ENCODE results near the gene CCDC197. TPM values are rescaled to one million over a fixed set of nuclear protein-coding genes. Genes with fewer than 3 reads are reported as not detected.
A peak's percentile ranks its signal among the peaks of the same experiment; 100 is the strongest.

CCDC197 gene
- total and polyA plus RNA-seq, 2 of the 4 experiments (the other 2 are of a cell fraction), result not detected

DNA sequence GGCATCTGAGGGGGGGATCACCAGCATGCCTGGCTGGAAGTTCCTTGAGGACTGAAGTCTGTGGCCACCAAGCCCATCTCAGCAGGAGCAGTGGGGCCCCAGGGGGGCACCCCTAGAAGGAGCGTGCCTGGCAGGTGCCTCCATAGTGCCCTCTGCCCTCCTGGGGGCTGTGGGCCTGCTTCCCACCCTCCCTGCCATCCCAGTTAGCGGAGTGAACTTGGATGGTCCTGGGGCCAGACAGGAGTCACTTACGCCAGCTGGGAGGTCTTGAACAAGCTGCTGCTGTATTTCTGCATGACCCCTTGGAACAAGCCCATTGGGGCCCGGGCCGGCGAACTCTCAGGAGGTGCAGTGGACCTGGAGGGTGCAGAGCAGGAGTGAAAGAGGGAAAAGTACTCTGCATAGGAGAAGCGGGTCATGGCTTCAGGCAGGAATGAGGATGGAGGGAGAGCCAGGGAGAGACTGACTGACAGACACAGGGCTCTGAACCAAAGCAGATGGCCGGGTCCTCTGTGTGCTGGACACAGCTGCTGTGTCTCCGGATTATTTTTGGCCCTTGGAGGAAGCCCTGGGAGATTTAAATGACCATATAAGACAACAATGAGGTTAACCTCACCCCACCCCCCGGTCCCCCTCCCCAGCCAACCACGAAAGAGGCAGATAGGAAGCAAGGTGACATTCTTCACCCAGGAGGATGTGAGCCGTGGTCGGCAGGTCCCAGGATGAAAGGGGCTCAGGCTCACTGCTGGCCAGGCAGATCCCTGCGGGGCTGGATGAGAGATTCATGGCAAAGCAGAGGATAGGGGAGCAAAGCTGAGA is 40.4 kb upstream of the CCDC197 start:
- Histone ChIP-seq H3K9me1 (ENCODE audit: insufficient read depth, low read length) (peaks cover 15% of the 10 kb centered on the region), H3K9me3 (ENCODE audit: control insufficient read depth, insufficient read depth, low read length) (no peaks in the 10 kb centered on the region), H3K14ac (replicated peaks; ENCODE audit: low read depth, low read length) (no peak overlapping the region), H4K91ac (ENCODE audit: insufficient read depth, low read depth, low read length) (peak overlapping the region; percentile 20; the same call in 1 of the 2 replicates), H2BK120ac (ENCODE audit: low read depth, low read length) (peak overlapping the region; percentile 2; the same call in 1 of the 2 replicates), H4K20me1 (ENCODE audit: insufficient read depth, low read length) (no peaks in the 10 kb centered on the region), H2BK15ac (ENCODE audit: low read depth, low read length) (no peak overlapping the region), H3K23ac (ENCODE audit: low read depth, low read length) (no peak overlapping the region), H3K56ac (ENCODE audit: extremely low read depth, insufficient read depth, low read length) (no peak overlapping the region), H3K4me2 (ENCODE audit: low read depth, low read length) (no peak overlapping the region), H2AK5ac (ENCODE audit: low read depth, low read length) (no peak overlapping the region; the same call in 1 of the 2 replicates), H2BK5ac (ENCODE audit: low read depth, low read length, poor library complexity, severe bottlenecking) (no peak overlapping the region), H3K4me3 (ENCODE audit: insufficient read depth, low read depth, low read length) (no peak overlapping the region), H3K18ac (ENCODE audit: low read depth, low read length) (no peak overlapping the region), H4K8ac (ENCODE audit: low read depth in 2 of 2, low read length in 2 of 2) (no peak overlapping the region), H3K9ac (ENCODE audit: low read depth, low read length) (no peak overlapping the region), H3K27me3 (ENCODE audit: control insufficient read depth, insufficient read depth, low read length) (peaks cover 2% of the 10 kb centered on the region; the same call in 1 of the 2 replicates), H2AK9ac (replicated peaks; ENCODE audit: low read depth, low read length, poor library complexity) (peak overlapping the region; percentile 57), H3K79me1 (ENCODE audit: low read depth in 1 of 2, low read length in 2 of 2) (no peaks in the 10 kb centered on the region), H2BK20ac (ENCODE audit: low read depth, low read length) (no peak overlapping the region), H3K36me3 (ENCODE audit: control insufficient read depth, insufficient read depth, low read length) (no peaks in the 10 kb centered on the region), H3K4ac (ENCODE audit: low read depth, low read length) (0 out of 2 replicates have a peak overlapping the region, but pooled peaks have one; percentile 63), H2AFZ (replicated peaks; ENCODE audit: low read length, poor library complexity) (no peak overlapping the region), H3K4me1 (ENCODE audit: control insufficient read depth, insufficient read depth, low read length) (peaks cover 13% of the 10 kb centered on the region), H4K5ac (ENCODE audit: low read depth, low read length) (no peak overlapping the region), H3K27ac (ENCODE audit: insufficient read depth, low read length) (no peak overlapping the region)
- DNase-seq (no peak), ATAC-seq (ENCODE audit: low read depth) (no peak)
- WGBS, 2 experiments (ENCODE audit: extremely low coverage in 2 of 2, insufficient read length in 1 of 2), result 80% methylated on average over 3 of the region's 14 CpGs; no CpG with 5 or more reads in 1 of the 2 experiments
- intact Hi-C loops (cut with micrococcal nuclease), result loop anchor here (5.0 kb wide), 1 partner anchor 46 kb away; no protein-coding TSS in a partner anchor
- dilution Hi-C loops (cut with HindIII; ENCODE audit: low sequenced_read_pairs, unreplicated experiment), result no loop called here
- ChIA-PET CTCF (no interaction called here), POLR2A (ENCODE audit: unreplicated experiment) (no interaction called here)
- in situ Hi-C loops (cut with MboI; ENCODE audit: low sequenced_read_pairs), result no loop called here
- BruUV-seq (replicated peaks), result no TSS peak
- TF ChIP-seq MAZ (IDR thresholded peaks at IDR 0.05; ENCODE audit: borderline replicate concordance, low read depth, low read length), result no peak
- TF ChIP-seq MAFK (IDR thresholded peaks at IDR 0.05; ENCODE audit: low read depth, low read length), result no peak
- TF ChIP-seq, protein P1, sequence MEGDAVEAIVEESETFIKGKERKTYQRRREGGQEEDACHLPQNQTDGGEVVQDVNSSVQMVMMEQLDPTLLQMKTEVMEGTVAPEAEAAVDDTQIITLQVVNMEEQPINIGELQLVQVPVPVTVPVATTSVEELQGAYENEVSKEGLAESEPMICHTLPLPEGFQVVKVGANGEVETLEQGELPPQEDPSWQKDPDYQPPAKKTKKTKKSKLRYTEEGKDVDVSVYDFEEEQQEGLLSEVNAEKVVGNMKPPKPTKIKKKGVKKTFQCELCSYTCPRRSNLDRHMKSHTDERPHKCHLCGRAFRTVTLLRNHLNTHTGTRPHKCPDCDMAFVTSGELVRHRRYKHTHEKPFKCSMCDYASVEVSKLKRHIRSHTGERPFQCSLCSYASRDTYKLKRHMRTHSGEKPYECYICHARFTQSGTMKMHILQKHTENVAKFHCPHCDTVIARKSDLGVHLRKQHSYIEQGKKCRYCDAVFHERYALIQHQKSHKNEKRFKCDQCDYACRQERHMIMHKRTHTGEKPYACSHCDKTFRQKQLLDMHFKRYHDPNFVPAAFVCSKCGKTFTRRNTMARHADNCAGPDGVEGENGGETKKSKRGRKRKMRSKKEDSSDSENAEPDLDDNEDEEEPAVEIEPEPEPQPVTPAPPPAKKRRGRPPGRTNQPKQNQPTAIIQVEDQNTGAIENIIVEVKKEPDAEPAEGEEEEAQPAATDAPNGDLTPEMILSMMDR (conservative IDR thresholded peaks at IDR 0.05; ENCODE audit: low read depth, low read length), result no peak
- TF ChIP-seq BHLHE40 (IDR thresholded peaks at IDR 0.05; ENCODE audit: low read depth, low read length), result no peak
- TF ChIP-seq RCOR1 (IDR thresholded peaks at IDR 0.05; ENCODE audit: insufficient replicate concordance, low read length), result no peak
- TF ChIP-seq, protein P2, sequence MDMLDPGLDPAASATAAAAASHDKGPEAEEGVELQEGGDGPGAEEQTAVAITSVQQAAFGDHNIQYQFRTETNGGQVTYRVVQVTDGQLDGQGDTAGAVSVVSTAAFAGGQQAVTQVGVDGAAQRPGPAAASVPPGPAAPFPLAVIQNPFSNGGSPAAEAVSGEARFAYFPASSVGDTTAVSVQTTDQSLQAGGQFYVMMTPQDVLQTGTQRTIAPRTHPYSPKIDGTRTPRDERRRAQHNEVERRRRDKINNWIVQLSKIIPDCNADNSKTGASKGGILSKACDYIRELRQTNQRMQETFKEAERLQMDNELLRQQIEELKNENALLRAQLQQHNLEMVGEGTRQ (IDR thresholded peaks at IDR 0.05; ENCODE audit: low read depth, low read length), result no peak
- no peak for TF ChIP-seq MXI1 (IDR thresholded peaks at IDR 0.05; ENCODE audit: borderline replicate concordance, low read depth, low read length)
- TF ChIP-seq, protein P3, sequence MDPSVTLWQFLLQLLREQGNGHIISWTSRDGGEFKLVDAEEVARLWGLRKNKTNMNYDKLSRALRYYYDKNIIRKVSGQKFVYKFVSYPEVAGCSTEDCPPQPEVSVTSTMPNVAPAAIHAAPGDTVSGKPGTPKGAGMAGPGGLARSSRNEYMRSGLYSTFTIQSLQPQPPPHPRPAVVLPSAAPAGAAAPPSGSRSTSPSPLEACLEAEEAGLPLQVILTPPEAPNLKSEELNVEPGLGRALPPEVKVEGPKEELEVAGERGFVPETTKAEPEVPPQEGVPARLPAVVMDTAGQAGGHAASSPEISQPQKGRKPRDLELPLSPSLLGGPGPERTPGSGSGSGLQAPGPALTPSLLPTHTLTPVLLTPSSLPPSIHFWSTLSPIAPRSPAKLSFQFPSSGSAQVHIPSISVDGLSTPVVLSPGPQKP (IDR thresholded peaks at IDR 0.05; ENCODE audit: borderline replicate concordance, low read depth, low read length), result no peak
- no peak for TF ChIP-seq CEBPB (IDR thresholded peaks at IDR 0.05; ENCODE audit: low read depth, low read length)
- TF ChIP-seq POLR2A (IDR thresholded peaks at IDR 0.05; ENCODE audit: low read depth, low read length), result no peak
- TF ChIP-seq FOS (IDR thresholded peaks at IDR 0.05; ENCODE audit: low read depth, low read length), result no peak
- no peak for TF ChIP-seq RFX5 (IDR thresholded peaks at IDR 0.05; ENCODE audit: low read depth, low read length)
- no peak for TF ChIP-seq SMC3 (IDR thresholded peaks at IDR 0.05; ENCODE audit: low read depth, low read length)
- TF ChIP-seq CHD1 (IDR thresholded peaks at IDR 0.05; ENCODE audit: low read depth, low read length), result no peak
- no peak for TF ChIP-seq NFE2L2 (IDR thresholded peaks at IDR 0.05; ENCODE audit: low read depth, low read length)

Data from IMR-90 (cell line).